GM21526 (cell line): ENCODE data around the gene CHIC1.
A peak's percentile ranks its signal among the peaks of the same experiment; 100 is the strongest.
"Not testable (repeated sequence)": the region's sequence is repeated elsewhere in the genome, so short reads cannot be mapped to it uniquely, and the experiment has no call there.

Experiments used
- ATAC-seq: cut with Tn5 transposase; IDR thresholded peaks from one replicate; pipeline ENCODE4 v1.9.1; 2021; ENCODE audit warnings: moderate library complexity; ENCODE audit not compliant: unreplicated experiment, low FRiP score

The CHIC1 gene

GRCh38 chrX:73562984-73563737 is at the start of gene CHIC1:
CHIC1 (plus strand) TSS chrX:73563197; CDS start chrX:73563285, 88 bp downstream.
- peak; percentile 53 for ATAC-seq

GRCh38 chrX:73522823-73523222 is 40.2 kb upstream of the CHIC1 start:
- ATAC-seq = not testable (repeated sequence)

- ATAC-seq = no peak
Measured at GRCh38 chrX:73524906-73525305, 38.1 kb upstream of the CHIC1 start.

- ATAC-seq = no peak
Measured at GRCh38 chrX:73525928-73526690, 36.9 kb upstream of the CHIC1 start.

- ATAC-seq = not testable (repeated sequence)
Measured at GRCh38 chrX:73531655-73532054, 31.3 kb upstream of the CHIC1 start.

GRCh38 chrX:73556159-73556558 is 6.8 kb upstream of the CHIC1 start:
- no peak for ATAC-seq

- ATAC-seq = no peak
Measured at GRCh38 chrX:73561801-73562200, 1.2 kb upstream of the CHIC1 start.

- ATAC-seq = no peak
Measured at GRCh38 chrX:73562458-73562857, 539 bp upstream of the CHIC1 start.

- peak; percentile 33 for ATAC-seq
Measured at GRCh38 chrX:73563738-73564068, 706 bp downstream of the CHIC1 start.

GRCh38 chrX:73577361-73577760 is 14.4 kb downstream of the CHIC1 start:
- no peak for ATAC-seq

GRCh38 chrX:73581002-73581628 is 18.1 kb downstream of the CHIC1 start:
- ATAC-seq = no peak

GRCh38 chrX:73597758-73598157 is 34.8 kb downstream of the CHIC1 start:
- not testable (repeated sequence) for ATAC-seq

- ATAC-seq = no peak
Measured at GRCh38 chrX:73615022-73615421, 52.0 kb downstream of the CHIC1 start.

- not testable (repeated sequence) for ATAC-seq
Measured at GRCh38 chrX:73641669-73642068, 78.7 kb downstream of the CHIC1 start.

GRCh38 chrX:73647212-73647611 is 84.2 kb downstream of the CHIC1 start:
- ATAC-seq = no peak

- no peak for ATAC-seq
Measured at GRCh38 chrX:73647632-73648322, 84.8 kb downstream of the CHIC1 start.

GRCh38 chrX:73661322-73661721 is 98.3 kb downstream of the CHIC1 start:
- ATAC-seq = not testable (repeated sequence)

GRCh38 chrX:73668779-73669178 is 105.8 kb downstream of the CHIC1 start:
- no peak for ATAC-seq

GRCh38 chrX:73681408-73681807 is 118.4 kb downstream of the CHIC1 start:
- ATAC-seq = no peak

GRCh38 chrX:73683236-73683859 is 120.4 kb downstream of the CHIC1 start:
- no peak for ATAC-seq
